GM12892 (cell line): ENCODE data around the gene MAP1B.

Experiments used
- POLR2A ChIP-seq: IDR thresholded peaks from 2 replicates; pipeline ENCODE4 v1.6.1; 2011; ENCODE audit warnings: low read depth, low read length, control low read depth
- POLR2AphosphoS5 ChIP-seq: IDR thresholded peaks from 2 replicates; pipeline ENCODE4 v1.6.1; 2011; ENCODE audit warnings: low read depth, low read length, control low read depth

- no peak for TF ChIP-seq POLR2A
- TF ChIP-seq POLR2AphosphoS5, result no peak
Observed at GRCh38 chr5:72156946-72157624, 49.8 kb downstream of the MAP1B start.
